ENCODE measurements around the gene VPS11.
A peak's percentile ranks its signal among the peaks of the same experiment; 100 is the strongest.
"Not testable (repeated sequence)": the region's sequence is repeated elsewhere in the genome, so short reads cannot be mapped to it uniquely, and the experiment has no call there.

The VPS11 gene

DNA sequence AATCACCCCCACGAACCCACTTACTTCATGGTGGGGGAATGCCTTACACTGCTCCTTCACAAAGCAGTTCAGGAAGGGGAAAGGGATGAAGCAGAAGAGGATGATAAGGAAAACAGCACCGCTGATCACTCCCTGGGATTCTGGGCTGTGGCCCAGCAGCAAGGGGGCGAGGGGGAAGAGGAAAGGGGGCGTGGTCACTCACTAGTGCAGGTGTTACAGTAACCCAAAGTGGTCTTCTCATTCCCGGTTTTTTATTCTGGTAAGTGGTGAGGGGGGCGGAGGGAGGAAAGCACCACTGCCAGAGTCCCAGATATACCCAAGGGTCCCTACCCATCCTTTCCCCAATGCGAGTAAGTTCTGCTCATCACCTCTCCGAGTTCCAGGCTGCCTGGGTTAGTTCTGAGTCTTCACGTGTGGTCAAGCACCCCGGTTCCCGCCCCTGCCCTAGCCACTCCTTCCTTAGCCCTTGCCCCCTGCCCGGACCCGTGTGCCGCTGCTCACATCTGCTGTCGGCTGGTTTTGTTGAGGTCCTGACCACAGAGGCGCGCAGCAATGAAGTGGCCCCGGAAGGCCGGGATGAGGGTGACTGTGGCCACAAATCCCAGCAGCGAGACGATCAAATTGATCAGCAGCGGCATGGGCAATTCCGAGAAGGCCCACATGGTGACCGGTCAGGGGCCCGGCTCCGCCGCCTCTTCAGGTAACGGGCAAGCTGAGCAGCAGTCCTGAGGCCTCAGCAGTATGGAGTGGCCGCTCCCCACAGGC, 33.6 kb downstream of the VPS11 start:
- H3K4me3 ChIP-seq (ENCODE audit: low read length): peak overlapping the region; percentile 93
- H3K79me2 ChIP-seq (ENCODE audit: low read length): peaks cover 31% of the 10 kb centered on the region
- peak overlapping the region; percentile 99 for H3K4me2 ChIP-seq (ENCODE audit: low read depth, low read length)
- TF ChIP-seq EZH2phosphoT487 (IDR thresholded peaks at IDR 0.05; ENCODE audit: low read length): no peak
- TF ChIP-seq EZH2 (optimal IDR thresholded peaks at IDR 0.05; ENCODE audit: low read depth, low read length): no peak
- TF ChIP-seq, protein P1, sequence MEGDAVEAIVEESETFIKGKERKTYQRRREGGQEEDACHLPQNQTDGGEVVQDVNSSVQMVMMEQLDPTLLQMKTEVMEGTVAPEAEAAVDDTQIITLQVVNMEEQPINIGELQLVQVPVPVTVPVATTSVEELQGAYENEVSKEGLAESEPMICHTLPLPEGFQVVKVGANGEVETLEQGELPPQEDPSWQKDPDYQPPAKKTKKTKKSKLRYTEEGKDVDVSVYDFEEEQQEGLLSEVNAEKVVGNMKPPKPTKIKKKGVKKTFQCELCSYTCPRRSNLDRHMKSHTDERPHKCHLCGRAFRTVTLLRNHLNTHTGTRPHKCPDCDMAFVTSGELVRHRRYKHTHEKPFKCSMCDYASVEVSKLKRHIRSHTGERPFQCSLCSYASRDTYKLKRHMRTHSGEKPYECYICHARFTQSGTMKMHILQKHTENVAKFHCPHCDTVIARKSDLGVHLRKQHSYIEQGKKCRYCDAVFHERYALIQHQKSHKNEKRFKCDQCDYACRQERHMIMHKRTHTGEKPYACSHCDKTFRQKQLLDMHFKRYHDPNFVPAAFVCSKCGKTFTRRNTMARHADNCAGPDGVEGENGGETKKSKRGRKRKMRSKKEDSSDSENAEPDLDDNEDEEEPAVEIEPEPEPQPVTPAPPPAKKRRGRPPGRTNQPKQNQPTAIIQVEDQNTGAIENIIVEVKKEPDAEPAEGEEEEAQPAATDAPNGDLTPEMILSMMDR (IDR thresholded peaks at IDR 0.05; ENCODE audit: low read length): no peak
- peak overlapping the region; percentile 93 for H3K9ac ChIP-seq (ENCODE audit: low read length)
- H3K9me3 ChIP-seq (replicated peaks; ENCODE audit: insufficient read depth, low read length): no peaks in the 10 kb centered on the region
- peaks cover 34% of the 10 kb centered on the region for H3K4me1 ChIP-seq (ENCODE audit: low read length)
- H2AFZ ChIP-seq (ENCODE audit: low read length): peak overlapping the region; percentile 77
- H3F3A ChIP-seq (ENCODE audit: insufficient read depth, low read length): peaks cover 32% of the 10 kb centered on the region
- H4K20me1 ChIP-seq (ENCODE audit: insufficient read depth, low read length): no peaks in the 10 kb centered on the region
- DNase-seq: peak; percentile 66
- H3K27me3 ChIP-seq (replicated peaks; ENCODE audit: insufficient read depth, low read length): no peaks in the 10 kb centered on the region
- H3K9me2 ChIP-seq (replicated peaks; ENCODE audit: insufficient read depth, low read length): no peaks in the 10 kb centered on the region
- H3K36me3 ChIP-seq (replicated peaks; ENCODE audit: insufficient read depth, low read length): no peaks in the 10 kb centered on the region
- peak overlapping the region; percentile 96; the same call in 1 of the 2 replicates for H3K27ac ChIP-seq (ENCODE audit: low read length)

DNA sequence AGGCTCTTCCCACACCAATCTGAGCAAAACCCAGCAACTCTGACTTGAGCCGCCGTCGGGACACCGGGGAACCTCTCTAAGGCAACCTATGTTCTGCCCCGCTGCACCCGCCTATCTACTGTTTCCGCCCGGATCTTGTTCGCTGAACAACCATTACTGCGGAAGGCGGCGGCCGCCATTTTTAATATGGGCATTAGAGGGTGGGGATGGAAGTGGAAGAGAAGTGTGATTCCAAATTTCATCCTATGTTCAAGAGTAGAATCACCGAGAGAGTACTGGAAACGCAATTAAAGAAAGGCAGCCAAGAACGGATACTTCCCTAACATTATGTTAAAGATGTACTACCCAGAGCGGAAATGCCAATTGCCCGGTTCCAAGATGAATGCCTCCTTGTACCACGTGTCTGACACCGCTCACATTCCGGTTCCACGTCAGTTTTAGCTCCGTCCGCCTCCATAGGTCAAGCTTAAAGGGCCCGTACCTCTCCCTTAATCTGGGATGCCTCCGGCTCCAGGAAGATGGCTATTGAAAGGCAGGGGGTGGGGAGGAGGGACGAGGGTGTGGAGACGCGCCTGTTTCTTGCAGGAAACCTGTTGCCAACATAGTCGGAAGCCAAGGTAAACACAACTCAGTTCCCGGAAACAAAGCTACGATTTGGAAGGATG, 34.3 kb downstream of the VPS11 start, which contains the start of gene DPAGT1:
DPAGT1 (minus strand) TSS at position 95 of the 665 bp plus-strand sequence. CDS start 198 bp downstream, outside the sequence.
- peaks cover 34% of the 10 kb centered on the region for H3K79me2 ChIP-seq (ENCODE audit: low read length)
- H3F3A ChIP-seq (ENCODE audit: insufficient read depth, low read length): peaks cover 34% of the 10 kb centered on the region
- H3K4me2 ChIP-seq (ENCODE audit: low read depth, low read length): peak within 1 kb of the TSS; percentile 99
- no peaks in the 10 kb centered on the region for H3K36me3 ChIP-seq (replicated peaks; ENCODE audit: insufficient read depth, low read length)
- H2AFZ ChIP-seq (ENCODE audit: low read length): peak within 1 kb of the TSS; percentile 77
- no peaks in the 10 kb centered on the region for H3K9me3 ChIP-seq (replicated peaks; ENCODE audit: insufficient read depth, low read length)
- H3K4me1 ChIP-seq (ENCODE audit: low read length): peaks cover 35% of the 10 kb centered on the region
- DNase-seq: peak; percentile 91
- H3K27me3 ChIP-seq (replicated peaks; ENCODE audit: insufficient read depth, low read length): no peaks in the 10 kb centered on the region
- no peak for TF ChIP-seq EZH2phosphoT487 (IDR thresholded peaks at IDR 0.05; ENCODE audit: low read length)
- TF ChIP-seq, protein P1 (IDR thresholded peaks at IDR 0.05; ENCODE audit: low read length): no peak
- TF ChIP-seq EZH2 (optimal IDR thresholded peaks at IDR 0.05; ENCODE audit: low read depth, low read length): no peak
- no peaks in the 10 kb centered on the region for H4K20me1 ChIP-seq (ENCODE audit: insufficient read depth, low read length)
- H3K4me3 ChIP-seq (ENCODE audit: low read length): peak within 1 kb of the TSS; percentile 93
- H3K9ac ChIP-seq (ENCODE audit: low read length): peak within 1 kb of the TSS; percentile 93
- peak within 1 kb of the TSS; percentile 96 for H3K27ac ChIP-seq (ENCODE audit: low read length)
- no peaks in the 10 kb centered on the region for H3K9me2 ChIP-seq (replicated peaks; ENCODE audit: insufficient read depth, low read length)

DNA sequence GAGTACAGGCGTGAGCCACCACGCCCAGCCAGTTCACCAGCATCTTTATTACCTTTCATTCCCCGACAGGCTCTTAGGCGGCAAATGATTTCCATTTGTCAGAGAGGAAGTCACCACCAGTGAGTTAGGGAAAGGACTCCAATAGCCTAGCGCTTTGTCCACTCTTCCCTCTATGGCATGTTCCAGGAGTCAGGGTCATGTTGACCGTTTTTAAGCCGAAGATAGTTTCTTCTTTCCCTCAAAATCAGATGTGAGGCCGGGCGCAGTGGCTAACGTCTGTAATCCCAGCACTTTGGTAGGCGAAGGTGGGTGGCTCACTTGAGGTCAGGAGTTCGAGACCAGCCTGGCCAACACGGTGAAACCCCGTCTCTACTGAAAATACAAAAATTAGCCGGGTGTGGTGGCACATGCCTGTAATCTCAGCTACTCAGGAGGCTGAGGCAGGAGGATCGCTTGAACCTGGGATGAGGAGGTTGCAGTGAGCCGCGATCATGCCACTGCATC, 35.6 kb downstream of the VPS11 start:
- Histone ChIP-seq H3K4me1 (ENCODE audit: low read length) (peaks cover 27% of the 10 kb centered on the region), H3K27ac (ENCODE audit: low read length) (peak overlapping the region; percentile 96; the same call in 1 of the 2 replicates), H3K4me2 (ENCODE audit: low read depth, low read length) (peak overlapping the region; percentile 99), H2AFZ (ENCODE audit: low read length) (peak overlapping the region; percentile 32; the same call in 1 of the 2 replicates), H3K9ac (ENCODE audit: low read length) (peak overlapping the region; percentile 93; the same call in 1 of the 2 replicates), H3F3A (ENCODE audit: insufficient read depth, low read length) (peaks cover 32% of the 10 kb centered on the region), H3K4me3 (ENCODE audit: low read length) (peak overlapping the region; percentile 93), H3K79me2 (ENCODE audit: low read length) (peaks cover 45% of the 10 kb centered on the region)
- H3K9me2 ChIP-seq (replicated peaks; ENCODE audit: insufficient read depth, low read length); H3K9me3 ChIP-seq (replicated peaks; ENCODE audit: insufficient read depth, low read length); H3K27me3 ChIP-seq (replicated peaks; ENCODE audit: insufficient read depth, low read length); H3K36me3 ChIP-seq (replicated peaks; ENCODE audit: insufficient read depth, low read length); DNase-seq; H4K20me1 ChIP-seq (ENCODE audit: insufficient read depth, low read length): not testable (repeated sequence)

Data from MM.1S (cell line).